OCI-LY7 (cell line): ENCODE measurements around the gene PDGFRA.

ENCODE experiments used
- EZH2phosphoT487 ChIP-seq: fragments of 200-600 bp; sonication (generic); IDR thresholded peaks from 2 replicates; pipeline ENCODE4 v1.6.1; 2018; ENCODE audit warnings: low read depth, borderline replicate concordance, mild to moderate bottlenecking, mixed run types, antibody characterized with exemption, low read length, moderate library complexity, mixed read lengths
- TF ChIP-seq, protein P1 (sequence below): fragments of 200-600 bp; sonication (generic); conservative IDR thresholded peaks from 2 replicates; pipeline ENCODE4 v1.5.1; 2014; ENCODE audit warnings: mild to moderate bottlenecking, antibody characterized with exemption, low read length, moderate library complexity, mixed read lengths

DNA sequence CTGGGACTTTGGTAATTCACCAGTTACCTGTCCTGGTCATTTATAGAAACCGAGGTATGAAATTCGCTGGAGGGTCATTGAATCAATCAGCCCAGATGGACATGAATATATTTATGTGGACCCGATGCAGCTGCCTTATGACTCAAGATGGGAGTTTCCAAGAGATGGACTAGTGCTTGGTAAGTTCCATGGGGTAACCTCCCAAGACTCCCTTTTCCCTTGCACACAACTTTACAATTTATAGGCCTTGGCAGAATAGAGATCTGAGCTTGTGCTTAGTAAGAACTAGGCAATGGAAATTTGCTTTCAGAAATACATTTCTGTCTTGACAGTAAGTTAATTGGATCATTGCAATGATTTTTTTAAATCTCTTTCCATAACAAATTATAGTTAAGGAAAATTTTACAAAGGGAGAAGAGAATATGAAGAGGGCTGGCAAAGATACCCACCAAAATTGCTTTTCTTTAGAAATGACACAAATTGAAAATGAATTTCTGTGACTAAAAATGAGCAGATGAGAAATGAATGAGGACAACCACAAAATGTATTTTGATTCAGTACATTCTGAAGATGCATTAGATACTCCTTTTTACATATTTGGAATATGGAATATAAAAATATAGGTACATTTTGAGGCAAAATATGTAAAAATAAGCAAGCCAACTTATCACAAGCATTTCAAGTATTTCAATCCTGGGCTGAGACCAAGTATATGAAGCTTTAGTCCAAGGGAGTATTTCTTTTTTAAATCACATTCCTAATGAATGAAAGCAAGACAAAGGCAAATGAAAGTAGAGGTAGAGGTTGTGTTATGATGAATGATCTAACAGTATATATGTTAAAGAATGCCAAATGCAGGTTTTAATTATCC, 45.9 kb downstream of the PDGFRA start:
- TF ChIP-seq, protein P1, sequence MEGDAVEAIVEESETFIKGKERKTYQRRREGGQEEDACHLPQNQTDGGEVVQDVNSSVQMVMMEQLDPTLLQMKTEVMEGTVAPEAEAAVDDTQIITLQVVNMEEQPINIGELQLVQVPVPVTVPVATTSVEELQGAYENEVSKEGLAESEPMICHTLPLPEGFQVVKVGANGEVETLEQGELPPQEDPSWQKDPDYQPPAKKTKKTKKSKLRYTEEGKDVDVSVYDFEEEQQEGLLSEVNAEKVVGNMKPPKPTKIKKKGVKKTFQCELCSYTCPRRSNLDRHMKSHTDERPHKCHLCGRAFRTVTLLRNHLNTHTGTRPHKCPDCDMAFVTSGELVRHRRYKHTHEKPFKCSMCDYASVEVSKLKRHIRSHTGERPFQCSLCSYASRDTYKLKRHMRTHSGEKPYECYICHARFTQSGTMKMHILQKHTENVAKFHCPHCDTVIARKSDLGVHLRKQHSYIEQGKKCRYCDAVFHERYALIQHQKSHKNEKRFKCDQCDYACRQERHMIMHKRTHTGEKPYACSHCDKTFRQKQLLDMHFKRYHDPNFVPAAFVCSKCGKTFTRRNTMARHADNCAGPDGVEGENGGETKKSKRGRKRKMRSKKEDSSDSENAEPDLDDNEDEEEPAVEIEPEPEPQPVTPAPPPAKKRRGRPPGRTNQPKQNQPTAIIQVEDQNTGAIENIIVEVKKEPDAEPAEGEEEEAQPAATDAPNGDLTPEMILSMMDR, result no peak
- TF ChIP-seq EZH2phosphoT487, result no peak
